GM13977 (cell line): Measurements from ENCODE around the gene MEX3C.
A peak's percentile ranks its signal among the peaks of the same experiment; 100 is the strongest.

Source experiments
- DNase-seq: peaks from one replicate; pipeline ENCODE4 v3.0.0; 2012; ENCODE audit warnings: low spot score
- in situ Hi-C: fragments of 300-500 bp; cut with MboI; formaldehyde crosslinking; loops from one replicate; pipeline ENCODE4 v1.12.0; 2022; ENCODE audit warnings: low sequenced_read_pairs, low pct_unique_long_range_greater_than_20kb, mixed read lengths, inconsistent platforms; ENCODE audit not compliant: unreplicated experiment
- TF ChIP-seq, protein P1 (sequence below): IDR thresholded peaks from 2 replicates; pipeline ENCODE4 v1.5.1; 2012; ENCODE audit warnings: mild to moderate bottlenecking, control low read depth; ENCODE audit not compliant: insufficient read depth; ENCODE audit errors: extremely low read depth, missing control alignments

The MEX3C gene

DNA sequence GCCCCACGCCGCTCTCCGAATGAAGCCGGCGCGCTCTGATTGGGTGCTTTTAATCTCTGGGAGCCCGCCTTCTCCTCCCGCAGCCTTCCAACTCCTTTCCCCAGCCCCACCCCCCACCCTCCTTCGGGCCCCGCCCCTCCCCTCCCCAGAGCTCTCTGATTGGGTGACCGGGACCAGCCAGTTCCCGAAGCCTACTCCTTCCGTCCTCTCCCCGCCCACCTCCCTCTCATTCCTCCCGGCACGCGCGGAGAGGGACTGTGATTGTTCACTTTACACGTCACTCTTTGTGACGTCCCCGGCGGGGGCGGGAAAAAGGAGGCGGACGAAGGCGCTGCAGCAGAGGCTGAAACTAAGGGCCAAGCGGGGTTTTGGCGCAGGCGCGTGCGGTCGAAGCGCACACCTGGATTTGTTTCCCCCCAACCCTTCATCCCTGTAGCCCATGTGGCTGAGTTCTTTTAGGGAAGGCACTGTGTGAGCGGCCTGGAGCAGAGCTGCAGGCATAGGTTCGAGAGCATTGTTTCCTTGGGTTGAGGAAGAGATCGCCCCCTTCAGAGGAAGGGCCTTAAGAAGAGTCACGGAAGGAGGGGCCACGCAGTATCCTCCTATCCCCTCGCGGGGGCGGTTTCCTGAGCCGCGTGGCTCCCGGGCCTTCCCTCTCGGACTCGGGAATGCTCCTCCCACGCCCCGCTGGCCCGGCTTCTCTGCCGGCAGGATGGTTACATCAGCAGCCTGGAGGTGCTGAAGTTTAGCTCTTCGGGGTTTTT, at the start of gene MEX3C:
Gene MEX3C, minus strand, starts transcription at position 21 of the 764 bp plus-strand sequence. CDS start 361 bp downstream, outside the sequence.
- DNase-seq: peak; percentile 94
- in situ Hi-C loops: loop anchor here (25.0 kb wide), 1 partner anchor 111 kb away; no protein-coding TSS in a partner anchor
- TF ChIP-seq, protein P1, sequence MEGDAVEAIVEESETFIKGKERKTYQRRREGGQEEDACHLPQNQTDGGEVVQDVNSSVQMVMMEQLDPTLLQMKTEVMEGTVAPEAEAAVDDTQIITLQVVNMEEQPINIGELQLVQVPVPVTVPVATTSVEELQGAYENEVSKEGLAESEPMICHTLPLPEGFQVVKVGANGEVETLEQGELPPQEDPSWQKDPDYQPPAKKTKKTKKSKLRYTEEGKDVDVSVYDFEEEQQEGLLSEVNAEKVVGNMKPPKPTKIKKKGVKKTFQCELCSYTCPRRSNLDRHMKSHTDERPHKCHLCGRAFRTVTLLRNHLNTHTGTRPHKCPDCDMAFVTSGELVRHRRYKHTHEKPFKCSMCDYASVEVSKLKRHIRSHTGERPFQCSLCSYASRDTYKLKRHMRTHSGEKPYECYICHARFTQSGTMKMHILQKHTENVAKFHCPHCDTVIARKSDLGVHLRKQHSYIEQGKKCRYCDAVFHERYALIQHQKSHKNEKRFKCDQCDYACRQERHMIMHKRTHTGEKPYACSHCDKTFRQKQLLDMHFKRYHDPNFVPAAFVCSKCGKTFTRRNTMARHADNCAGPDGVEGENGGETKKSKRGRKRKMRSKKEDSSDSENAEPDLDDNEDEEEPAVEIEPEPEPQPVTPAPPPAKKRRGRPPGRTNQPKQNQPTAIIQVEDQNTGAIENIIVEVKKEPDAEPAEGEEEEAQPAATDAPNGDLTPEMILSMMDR: no peak

GRCh38 chr18:51241226-51241625, 43.7 kb upstream of the MEX3C start:
- TF ChIP-seq, protein P1: no peak
- in situ Hi-C loops: no loop called here
- no peak for DNase-seq

- TF ChIP-seq, protein P1: no peak
- no peak for DNase-seq
- in situ Hi-C loops: no loop called here
Measured at GRCh38 chr18:51236225-51236624, 38.7 kb upstream of the MEX3C start.

DNA sequence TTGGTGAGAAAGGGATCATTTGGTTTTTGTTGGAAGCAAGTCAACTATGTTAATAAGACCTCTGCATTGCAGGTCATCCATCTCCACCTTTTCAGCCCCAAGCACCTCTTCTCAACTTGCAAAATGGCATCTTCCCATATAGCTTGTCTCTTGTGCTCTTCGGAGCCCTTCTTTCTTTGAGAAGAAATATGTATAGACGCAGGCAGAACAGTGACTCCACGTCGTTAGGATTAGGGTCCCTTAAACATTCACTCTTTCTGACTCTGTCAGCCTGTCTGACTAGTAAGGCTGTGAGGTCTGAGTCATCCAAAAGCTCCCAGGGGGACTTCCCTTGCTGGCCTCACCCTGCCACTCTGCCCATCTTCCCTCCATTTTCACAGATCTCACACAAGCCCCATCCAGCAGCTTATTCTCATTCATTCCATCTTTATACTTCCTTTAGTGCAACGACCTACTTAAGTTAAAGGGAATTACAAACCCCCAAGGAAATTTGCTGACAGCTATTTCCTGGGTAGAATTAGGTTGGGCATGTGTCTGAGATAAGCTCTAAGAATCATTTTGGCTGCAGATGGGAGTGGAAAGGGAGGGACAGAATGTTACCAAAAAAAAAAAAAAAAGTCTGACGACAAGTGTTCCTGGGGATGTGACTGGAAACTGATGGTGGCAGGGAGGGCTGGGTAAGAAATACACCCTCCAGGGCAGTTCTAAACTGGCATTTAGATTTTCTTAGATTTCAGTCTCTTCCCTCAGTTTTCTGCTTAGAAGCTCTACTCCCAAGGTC, 37.7 kb upstream of the MEX3C start:
- TF ChIP-seq, protein P1: no peak
- in situ Hi-C loops: no loop called here
- DNase-seq: peak; percentile 23

- in situ Hi-C loops: no loop called here
- DNase-seq: no peak
- TF ChIP-seq, protein P1: no peak
Measured at GRCh38 chr18:51234117-51235008, 36.9 kb upstream of the MEX3C start.

DNA sequence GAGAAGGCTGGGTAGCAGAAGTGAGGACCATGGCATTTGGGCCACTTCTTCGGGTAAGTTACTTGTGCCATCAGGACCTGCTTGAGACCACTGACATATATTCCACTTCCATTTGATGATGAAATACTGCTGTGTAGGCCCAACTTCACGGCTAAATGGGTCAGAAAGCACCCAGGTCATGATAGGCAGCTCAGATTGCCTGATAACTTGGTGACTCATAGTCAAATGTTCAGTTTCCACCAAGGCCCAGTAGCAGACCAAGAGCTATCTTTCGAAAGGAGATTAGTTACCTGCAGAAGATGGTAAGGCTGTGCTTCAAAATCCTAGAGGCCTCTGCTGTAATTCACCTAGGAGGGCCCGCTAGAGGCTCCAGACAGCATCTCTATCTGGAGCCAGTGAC, 31.8 kb upstream of the MEX3C start:
- no peak for DNase-seq
- in situ Hi-C loops: no loop called here
- TF ChIP-seq, protein P1: no peak
